ENCODE data around the gene CETN2. TPM values are rescaled to one million over a fixed set of nuclear protein-coding genes. Genes with fewer than 3 reads are reported as not detected.

The CETN2 gene
- total and polyA plus RNA-seq, 12 donors: 26.8 to 170 (median 34.3) TPM

- TF ChIP-seq CTCF (IDR thresholded peaks at IDR 0.05): no peak
- no peak for TF ChIP-seq POLR2A (IDR thresholded peaks at IDR 0.05)
- Histone ChIP-seq H3K36me3 (replicated peaks in 1 of 2) (no peaks in the 10 kb centered on the region), H3K27ac (no peak overlapping the region), H3K4me3 (no peak overlapping the region), H3K4me1 (replicated peaks in 1 of 2) (no peaks in the 10 kb centered on the region), H3K9me3 (replicated peaks in 1 of 3) (no peaks in the 10 kb centered on the region), H3K27me3 (no peaks in the 10 kb centered on the region)
- DNase-seq: no peak
- intact Hi-C loops (cut with DNase I): no loop called here
- 47 to 74% (median 62%) methylated on average over 2 of the region's 2 CpGs for WGBS, 4 donors
These were observed 11.3 kb downstream of the CETN2 start for GRCh38 chrX:152819266-152819665.

- no peaks in the 10 kb centered on the region for H3K27me3 ChIP-seq
- TF ChIP-seq CTCF (IDR thresholded peaks at IDR 0.05) (no peak), POLR2A (IDR thresholded peaks at IDR 0.05) (no peak)
- no peaks in the 10 kb centered on the region for H3K4me1 ChIP-seq (replicated peaks in 1 of 2)
- intact Hi-C loops (cut with DNase I): no loop called here
- H3K9me3 ChIP-seq (replicated peaks in 1 of 3): no peaks in the 10 kb centered on the region
- no peak for DNase-seq
- H3K36me3 ChIP-seq (replicated peaks in 1 of 2): no peaks in the 10 kb centered on the region
- H3K27ac ChIP-seq: no peak overlapping the region
- 70 to 78% (median 77%) methylated on average over 5 of the region's 5 CpGs for WGBS, 4 donors
- no peak overlapping the region for H3K4me3 ChIP-seq
These were observed 12.2 kb downstream of the CETN2 start for GRCh38 chrX:152818356-152818755.

GRCh38 chrX:152817078-152817764 lies 13.3 kb downstream of the CETN2 start:
- Histone ChIP-seq H3K36me3 (replicated peaks in 1 of 2) (no peaks in the 10 kb centered on the region), H3K27me3 (no peaks in the 10 kb centered on the region), H3K27ac (no peak overlapping the region), H3K9me3 (replicated peaks in 1 of 3) (no peaks in the 10 kb centered on the region), H3K4me3 (no peak overlapping the region), H3K4me1 (replicated peaks in 1 of 2) (no peaks in the 10 kb centered on the region)
- no peak for TF ChIP-seq POLR2A (IDR thresholded peaks at IDR 0.05)
- TF ChIP-seq CTCF (IDR thresholded peaks at IDR 0.05): peak in 4 of 6 experiments; percentile 13 to 40 (median 30)
- DNase-seq: peak in 3 of 7 donors; percentile 28 to 72 (median 37)
- intact Hi-C loops (cut with DNase I): no loop called here
- 25 to 34% (median 31%) methylated on average over 5 to 6 of the region's 6 CpGs for WGBS, 4 donors

GRCh38 chrX:152814048-152814447 lies 16.5 kb downstream of the CETN2 start:
- Histone ChIP-seq H3K27me3 (peaks cover 8% of the 10 kb centered on the region), H3K4me1 (replicated peaks in 1 of 2) (no peaks in the 10 kb centered on the region), H3K36me3 (replicated peaks in 1 of 2) (no peaks in the 10 kb centered on the region), H3K27ac (peak overlapping the region in 1 of 5 donors; percentile 4), H3K9me3 (replicated peaks in 1 of 3) (no peaks in the 10 kb centered on the region), H3K4me3 (no peak overlapping the region)
- no peak for DNase-seq
- TF ChIP-seq CTCF (IDR thresholded peaks at IDR 0.05) (no peak), POLR2A (IDR thresholded peaks at IDR 0.05) (no peak)
- 52 to 76% (median 70%) methylated on average over 5 of the region's 5 CpGs for WGBS, 4 donors
- intact Hi-C loops (cut with DNase I): no loop called here

All from adrenal gland (tissue), 12 donors.